Mucosa of descending colon (tissue), 3 donors: ENCODE measurements around the gene OASL. TPM values are rescaled to one million over a fixed set of nuclear protein-coding genes. Genes with fewer than 3 reads are reported as not detected.

ENCODE experiments used
- ATAC-seq: fragments of 200-7000 bp; cut with Tn5 transposase; one replicate; pipeline ENCODE4 v1.9.1; 2020; ENCODE audit warnings: mild to moderate bottlenecking, moderate library complexity
- DNase-seq, 3 donors: peaks; one replicate each; pipeline ENCODE4 v3.0.0-alpha.2; 2020
- H3K36me3 ChIP-seq: fragments of 200-600 bp; one replicate; pipeline ENCODE4 v1.8.0; 2021; ENCODE audit warnings: low read depth, mild to moderate bottlenecking
- H3K4me1 ChIP-seq: fragments of 200-600 bp; one replicate; pipeline ENCODE4 v1.8.0; 2021; ENCODE audit warnings: low read depth, mild to moderate bottlenecking
- H3K4me3 ChIP-seq: fragments of 200-600 bp; one replicate; pipeline ENCODE4 v1.8.0; 2021; ENCODE audit warnings: mild to moderate bottlenecking
- H3K9me3 ChIP-seq: fragments of 200-600 bp; one replicate; pipeline ENCODE4 v1.8.0; 2021; ENCODE audit warnings: mild to moderate bottlenecking
- CTCF ChIP-seq: fragments of 200-600 bp; IDR thresholded peaks from one replicate; pipeline ENCODE4 v1.8.0; 2022; ENCODE audit warnings: antibody characterized with exemption, mild to moderate bottlenecking
- intact Hi-C, 2 donors: fragments of 100-400 bp; cut with DNase I in 1 of 2; cut with micrococcal nuclease in 1 of 2; formaldehyde crosslinking; loops; one replicate each; pipeline versions ENCODE4 v1.11.0 to v1.11.1; 2022; cut with DNase I, micrococcal nuclease
- total RNA-seq, 3 donors: library from RNA; stranded (reverse); fragmentation: NEBNext Ultra II Directional in 2 of 3; extraction: Animal tissue kit (Norgen Biotek cat#: 25700) in 2 of 3; gene quantifications; one replicate each; pipeline versions ENCODE4 v1.2.1 to v1.2.4, GENCODE V29; 2021 to 2023
- donor health status: DM: no; HTN: no; CAD: no; lungs with moderate emphysema.
- donor health status: DM: no; HTN: no; CAD: no.
- donor health status: DM: no; HTN: yes; CAD: no.

The OASL gene
- total RNA-seq, 3 donors from 2014 or later = 3.7 to 32.4 (median 10.2) TPM

- DNase-seq (peak in 1 of 3 donors; percentile 12), ATAC-seq (no peak)
- TF ChIP-seq CTCF = no peak
- intact Hi-C loops = no loop called here
- H3K36me3 ChIP-seq = no peaks in the 10 kb centered on the region
- H3K9me3 ChIP-seq = no peaks in the 10 kb centered on the region
- H3K4me3 ChIP-seq = no peak overlapping the region
- no peaks in the 10 kb centered on the region for H3K4me1 ChIP-seq
Observed at GRCh38 chr12:120970310-120970709, 68.7 kb downstream of the OASL start.

Other genes starting within 250 kb of the OASL start
- gene SPPL3, start 134.9 kb downstream of the OASL start, total RNA-seq = 10 to 100 TPM; 51.8 to 72.1 (median 65.6) TPM
- gene HNF1A, start 60.7 kb downstream of the OASL start, total RNA-seq = 10 to 100 TPM in 2 of 3 donors, 1 to 10 TPM in 1; 6.5 to 22.6 (median 14.4) TPM
- gene C12orf43, start 22.8 kb downstream of the OASL start, total RNA-seq = 10 to 100 TPM in 2 of 3 donors, 1 to 10 TPM in 1; 7.6 to 22.7 (median 11.9) TPM
- 10 to 100 TPM in 1 of 3 donors, 1 to 10 TPM in 2; 1.0 to 10.9 (median 1.4) TPM for gene P2RX7, start 93.6 kb upstream of the OASL start, total RNA-seq
- gene P2RX4, start 170.9 kb upstream of the OASL start, total RNA-seq = 100 to 1,000 TPM in 2 of 3 donors, 10 to 100 TPM in 1; 83.6 to 194 (median 132) TPM